Measurements from ENCODE around the gene IGF2R. TPM values are rescaled to one million over a fixed set of nuclear protein-coding genes. Genes with fewer than 3 reads are reported as not detected.

Gene IGF2R
- total and polyA plus RNA-seq, 2 donors (not counting 1 experiment from before 2014, with no cell fraction given) = 9.5 to 53.3 TPM

GRCh38 chr6:159926542-159927203, 42.2 kb upstream of the IGF2R start:
- H3K4me1 ChIP-seq (ENCODE audit: control insufficient read depth in 2 of 2, insufficient read depth in 2 of 2, low read length in 2 of 2) = peaks cover 0 to 4% of the 10 kb centered on the region in 2 donors
- H3K27me3 Mint-ChIP-seq = peaks cover 21% of the 10 kb centered on the region
- WGBS (ENCODE audit: insufficient coverage) = 95% methylated on average over 5 of the region's 5 CpGs
- peaks cover 0 to 6% (median 0%) of the 10 kb centered on the region in 3 donors for H3K9me3 ChIP-seq (ENCODE audit: control extremely low read depth in 1 of 3, control insufficient read depth in 2 of 3, insufficient read depth in 1 of 3, low read length in 2 of 3)
- no peaks in the 10 kb centered on the region for H4K20me1 ChIP-seq (ENCODE audit: control insufficient read depth, insufficient read depth, low read length, poor library complexity, severe bottlenecking)
- no peak overlapping the region for H3K4me3 ChIP-seq (ENCODE audit: control extremely low read depth in 1 of 5, extremely low read depth in 1 of 5, insufficient read depth in 1 of 5, low read depth in 2 of 5, low read length in 4 of 5)
- no peak for DNase-seq
- TF ChIP-seq EZH2 (IDR thresholded peaks at IDR 0.05; ENCODE audit: borderline replicate concordance, insufficient read depth, low read depth, low read length, poor library complexity, severe bottlenecking) = no peak
- no peak for TF ChIP-seq CTCF (IDR thresholded peaks at IDR 0.05)
- H3K27me3 ChIP-seq (replicated peaks in 1 of 4; ENCODE audit: control extremely low read depth in 1 of 4, control insufficient read depth in 3 of 4, insufficient read depth in 4 of 4, low read length in 3 of 4) = no peaks in the 10 kb centered on the region
- ChIA-PET POLR2A (no interaction called here), CTCF (no interaction called here)
- peaks cover 11% of the 10 kb centered on the region for H3K4me1 Mint-ChIP-seq
- H3K27ac Mint-ChIP-seq = no peak overlapping the region
- no peaks in the 10 kb centered on the region for H3K79me2 ChIP-seq (ENCODE audit: control insufficient read depth, insufficient read depth, low read length)
- H2AFZ ChIP-seq (ENCODE audit: insufficient read depth, low read depth, low read length, poor library complexity, severe bottlenecking) = no peak overlapping the region
- H3K9me3 Mint-ChIP-seq (ENCODE audit: insufficient read depth) = peaks cover 2% of the 10 kb centered on the region
- intact Hi-C loops (cut with micrococcal nuclease) = no loop called here
- H3K4me3 Mint-ChIP-seq = no peak overlapping the region
- H3K36me3 ChIP-seq (replicated peaks in 1 of 2; ENCODE audit: control extremely low read depth in 1 of 2, control insufficient read depth in 1 of 2, extremely low read depth in 1 of 2, insufficient read depth in 2 of 2, low read length in 1 of 2) = no peaks in the 10 kb centered on the region
- H3K4me2 ChIP-seq (replicated peaks; ENCODE audit: low read depth, low read length, poor library complexity, severe bottlenecking) = no peak overlapping the region
- ATAC-seq (ENCODE audit: low read depth) = no peak
- no peak overlapping the region for H3K9ac ChIP-seq (ENCODE audit: low read length)
- no peak overlapping the region for H3K27ac ChIP-seq (ENCODE audit: low read length in 2 of 2)

GRCh38 chr6:159929819-159930218, 39.1 kb upstream of the IGF2R start:
- TF ChIP-seq EZH2 (IDR thresholded peaks at IDR 0.05; ENCODE audit: borderline replicate concordance, insufficient read depth, low read depth, low read length, poor library complexity, severe bottlenecking) (no peak), CTCF (IDR thresholded peaks at IDR 0.05) (no peak)
- H3K4me3 ChIP-seq (ENCODE audit: control extremely low read depth in 1 of 5, extremely low read depth in 1 of 5, insufficient read depth in 1 of 5, low read depth in 2 of 5, low read length in 4 of 5) = no peak overlapping the region
- DNase-seq (peak; percentile 14), ATAC-seq (ENCODE audit: low read depth) (no peak)
- intact Hi-C loops (cut with micrococcal nuclease) = no loop called here
- Mint-ChIP-seq H3K27me3 (peaks cover 14% of the 10 kb centered on the region), H3K27ac (no peak overlapping the region), H3K4me3 (no peak overlapping the region), H3K4me1 (peaks cover 11% of the 10 kb centered on the region), H3K9me3 (ENCODE audit: insufficient read depth) (no peaks in the 10 kb centered on the region)
- H3K4me1 ChIP-seq (ENCODE audit: control insufficient read depth in 2 of 2, insufficient read depth in 2 of 2, low read length in 2 of 2) = peaks cover 0 to 4% of the 10 kb centered on the region in 2 donors
- no peak overlapping the region for H3K9ac ChIP-seq (ENCODE audit: low read length)
- H3K4me2 ChIP-seq (replicated peaks; ENCODE audit: low read depth, low read length, poor library complexity, severe bottlenecking) = no peak overlapping the region
- H2AFZ ChIP-seq (ENCODE audit: insufficient read depth, low read depth, low read length, poor library complexity, severe bottlenecking) = peak overlapping the region; percentile 35
- ChIA-PET CTCF (no interaction called here), POLR2A (no interaction called here)
- no peaks in the 10 kb centered on the region for H3K36me3 ChIP-seq (replicated peaks in 1 of 2; ENCODE audit: control extremely low read depth in 1 of 2, control insufficient read depth in 1 of 2, extremely low read depth in 1 of 2, insufficient read depth in 2 of 2, low read length in 1 of 2)
- H3K27ac ChIP-seq (ENCODE audit: low read length in 2 of 2) = no peak overlapping the region
- no peaks in the 10 kb centered on the region for H3K79me2 ChIP-seq (ENCODE audit: control insufficient read depth, insufficient read depth, low read length)
- H3K27me3 ChIP-seq (replicated peaks in 1 of 4; ENCODE audit: control extremely low read depth in 1 of 4, control insufficient read depth in 3 of 4, insufficient read depth in 4 of 4, low read length in 3 of 4) = peaks cover 0 to 4% (median 0%) of the 10 kb centered on the region in 4 experiments
- no peaks in the 10 kb centered on the region for H4K20me1 ChIP-seq (ENCODE audit: control insufficient read depth, insufficient read depth, low read length, poor library complexity, severe bottlenecking)
- H3K9me3 ChIP-seq (ENCODE audit: control extremely low read depth in 1 of 3, control insufficient read depth in 2 of 3, insufficient read depth in 1 of 3, low read length in 2 of 3) = no peaks in the 10 kb centered on the region
- 26% methylated on average over 8 of the region's 8 CpGs for WGBS (ENCODE audit: insufficient coverage)
